ENCODE measurements around the gene JAG1.

- TF ChIP-seq REST (IDR thresholded peaks at IDR 0.05) (no peak), CTCF (IDR thresholded peaks at IDR 0.05) (no peak), RAD21 (conservative IDR thresholded peaks at IDR 0.05 in 1 of 2, IDR thresholded peaks at IDR 0.05 in 1 of 2) (no peak), POLR2A (IDR thresholded peaks at IDR 0.05; ENCODE audit: low read length) (no peak), RCOR1 (IDR thresholded peaks at IDR 0.05; ENCODE audit: low read depth, low read length) (no peak), RFX5 (IDR thresholded peaks at IDR 0.05) (no peak), MAZ (IDR thresholded peaks at IDR 0.05; ENCODE audit: borderline replicate concordance, low read depth, low read length) (no peak), MAX (IDR thresholded peaks at IDR 0.05) (no peak), RNF2 (IDR thresholded peaks at IDR 0.05; ENCODE audit: borderline replicate concordance, low read depth) (no peak), FOSL2 (IDR thresholded peaks at IDR 0.05) (no peak), FOSL2 (CRISPR knock-in tag; IDR thresholded peaks at IDR 0.05) (peak; percentile 58), MAFK (IDR thresholded peaks at IDR 0.05; ENCODE audit: partially characterized antibody) (no peak), BHLHE40 (IDR thresholded peaks at IDR 0.05; ENCODE audit: low read depth, low read length) (no peak), KDM5A (IDR thresholded peaks at IDR 0.05) (no peak), CBX8 (IDR thresholded peaks at IDR 0.05) (no peak)
Measured at GRCh38 chr20:10591946-10592521, 81.8 kb downstream of the JAG1 start.
